Smooth muscle cell of bladder (primary cell): ENCODE measurements around the gene IDNK. TPM values are rescaled to one million over a fixed set of nuclear protein-coding genes. Genes with fewer than 3 reads are reported as not detected.

Source experiments
- total RNA-seq: library from RNA; depleted of rRNA; stranded (reverse); fragments of >200 nt; gene quantifications from 2 replicates; pipeline ENCODE4 v1.2.3, GENCODE V29; 2014

Gene IDNK
- 4.9 and 7.7 TPM in 2 replicates for total RNA-seq

DNA sequence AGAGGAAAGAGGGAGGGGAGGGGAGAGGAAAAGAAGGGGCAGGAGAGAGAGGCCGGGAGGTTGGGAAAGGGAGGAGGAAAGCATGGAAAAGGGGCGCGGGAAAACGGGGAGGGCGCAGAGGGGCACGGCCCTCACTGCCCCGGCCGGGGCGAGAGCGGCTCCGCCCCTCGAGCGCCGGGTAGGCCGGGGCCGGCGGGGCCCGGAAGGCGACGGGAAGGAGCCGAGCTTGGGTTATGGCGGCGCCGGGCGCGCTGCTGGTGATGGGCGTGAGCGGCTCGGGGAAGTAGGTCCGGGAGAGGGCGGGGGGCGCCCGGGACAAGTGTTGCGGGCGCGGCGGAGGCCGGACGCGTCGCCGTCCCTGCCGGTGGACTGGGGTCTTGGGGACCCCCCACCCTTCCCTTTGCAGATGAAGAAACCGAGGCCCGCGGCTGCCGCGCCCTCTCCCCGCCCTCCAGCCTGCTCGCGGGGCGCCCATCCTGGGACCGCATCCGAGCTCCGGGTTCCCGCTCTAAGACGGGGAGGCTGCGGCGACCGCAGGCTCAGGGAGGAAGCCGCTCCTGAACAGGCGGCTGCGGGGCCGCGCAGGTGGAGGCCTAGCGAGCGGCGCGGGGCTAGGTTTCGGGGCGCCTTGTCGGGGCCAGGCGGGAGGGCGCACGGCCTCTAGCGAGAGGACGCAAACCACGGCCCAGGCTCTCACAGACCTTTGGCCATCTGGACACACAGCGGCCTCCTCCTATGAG lies at the start of gene IDNK:
IDNK (plus strand) TSS at position 205 of the 740 bp plus-strand sequence; CDS start at position 234, 29 bp downstream.

Other genes starting within 250 kb of the IDNK start
- gene FRMD3, start 84.7 kb upstream of the IDNK start, total RNA-seq = 0.14 and 0.18 TPM in 2 replicates
- 74.0 and 99.2 TPM in 2 replicates for gene UBQLN1, start 84.8 kb downstream of the IDNK start, total RNA-seq
- 1.2 and 1.3 TPM in 2 replicates for gene GKAP1, start 194.6 kb downstream of the IDNK start, total RNA-seq